Measurements from ENCODE around the gene TRAPPC8.
"Not testable (repeated sequence)": the region's sequence is repeated elsewhere in the genome, so short reads cannot be mapped to it uniquely, and the experiment has no call there.

The TRAPPC8 gene

DNA sequence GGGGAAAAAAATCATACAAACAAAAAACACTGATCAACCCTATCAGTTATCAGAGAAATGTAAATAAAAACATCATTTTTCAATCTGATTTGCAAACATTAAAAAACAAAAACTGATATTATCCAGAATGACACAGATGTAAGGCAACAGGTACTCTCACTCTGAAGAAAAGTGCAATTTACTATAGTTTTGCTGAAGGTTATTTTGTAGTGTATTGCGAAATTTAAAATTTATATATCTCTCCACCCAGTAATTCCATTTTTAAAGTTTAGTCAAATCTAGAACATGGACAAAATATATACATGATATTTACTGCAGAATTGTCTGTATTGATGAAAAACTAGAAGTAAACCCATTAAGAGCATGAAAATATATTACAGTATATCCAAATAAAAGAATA is 79.8 kb downstream of the TRAPPC8 start:
- DNase-seq (ENCODE audit: low spot score), result no peak

DNA sequence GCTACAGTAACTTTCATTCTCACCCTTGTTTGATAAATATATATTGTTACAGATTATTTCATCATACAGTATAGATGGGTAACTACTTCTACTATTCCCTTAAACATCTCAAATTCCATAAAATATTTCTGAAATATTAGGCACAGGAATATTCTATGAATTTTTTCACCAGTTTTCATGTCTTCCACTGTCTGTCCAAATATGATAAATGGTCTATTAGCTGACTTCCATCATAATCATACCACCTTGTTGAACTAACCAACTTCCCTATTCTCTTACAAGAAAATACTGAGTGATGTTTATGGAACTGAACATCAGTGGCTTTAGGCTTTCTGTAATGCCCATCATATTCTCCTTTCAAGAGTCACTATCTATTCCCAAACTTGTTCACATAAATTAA is 82.4 kb downstream of the TRAPPC8 start:
- no peak for DNase-seq (ENCODE audit: low spot score)

DNA sequence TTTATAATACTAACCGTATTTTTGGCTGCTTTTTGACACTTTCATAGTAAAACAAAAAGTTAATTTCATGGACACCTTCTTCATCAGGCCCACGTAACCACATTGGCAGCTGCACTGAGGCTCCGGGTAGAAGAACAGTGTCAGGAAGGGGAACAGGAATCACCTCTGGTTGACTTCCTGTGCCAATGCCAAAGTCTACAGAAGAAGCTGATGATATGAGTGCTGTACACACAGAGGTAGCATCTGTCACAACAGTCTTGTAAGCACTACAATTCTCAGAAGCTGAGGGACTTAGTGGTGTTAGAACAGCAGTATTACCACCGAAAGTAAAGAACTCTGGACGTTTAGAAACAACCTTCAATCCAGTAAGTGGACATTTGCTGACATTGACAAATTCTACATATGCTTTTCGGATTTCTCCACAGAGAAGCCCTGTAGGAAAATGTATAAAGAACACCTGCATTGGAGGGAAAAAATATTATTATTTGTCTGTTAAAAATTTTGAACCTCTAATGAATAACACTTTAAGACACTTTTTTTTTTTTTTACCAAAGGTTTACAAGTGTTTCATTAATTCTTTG is 85.3 kb downstream of the TRAPPC8 start:
- DNase-seq (ENCODE audit: low spot score), result no peak

DNA sequence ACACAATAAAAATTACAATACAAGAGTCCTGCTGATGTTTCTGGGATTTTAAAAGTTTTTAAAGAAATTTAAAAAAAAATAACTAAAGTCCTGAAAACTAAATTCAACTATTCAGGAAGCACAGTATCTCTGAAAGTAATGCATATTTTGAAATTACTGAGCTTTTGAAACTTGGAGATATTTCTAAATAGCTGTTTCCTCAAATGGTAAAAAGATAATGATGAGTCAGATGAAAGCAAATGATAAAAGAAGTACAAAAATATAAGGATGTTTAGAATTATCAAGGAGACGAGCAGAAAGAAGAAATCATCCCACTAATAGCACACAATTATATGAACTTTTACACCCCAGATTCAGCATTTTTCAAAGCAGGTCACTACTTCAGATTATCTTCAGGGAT is 92.1 kb downstream of the TRAPPC8 start:
- no peak for DNase-seq (ENCODE audit: low spot score)

DNA sequence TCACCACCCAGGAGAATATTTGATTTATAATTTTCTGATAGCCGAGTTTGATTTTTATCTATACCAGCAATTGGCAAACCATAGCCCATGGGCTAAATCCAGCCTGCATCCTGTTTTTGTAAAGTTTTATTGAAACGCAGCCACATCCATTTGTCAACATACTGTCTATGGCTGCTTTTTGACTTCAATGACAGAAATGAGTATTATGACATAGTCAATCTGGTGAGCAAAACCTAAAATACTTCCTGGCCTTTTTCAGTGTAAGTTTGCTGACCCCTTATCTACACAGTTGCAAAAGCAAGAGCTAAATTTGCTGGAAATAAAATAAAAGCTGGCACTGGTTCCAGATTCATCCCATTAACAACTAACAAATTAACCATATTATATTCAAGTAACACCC is 102.4 kb downstream of the TRAPPC8 start:
- DNase-seq (ENCODE audit: low spot score), result no peak

DNA sequence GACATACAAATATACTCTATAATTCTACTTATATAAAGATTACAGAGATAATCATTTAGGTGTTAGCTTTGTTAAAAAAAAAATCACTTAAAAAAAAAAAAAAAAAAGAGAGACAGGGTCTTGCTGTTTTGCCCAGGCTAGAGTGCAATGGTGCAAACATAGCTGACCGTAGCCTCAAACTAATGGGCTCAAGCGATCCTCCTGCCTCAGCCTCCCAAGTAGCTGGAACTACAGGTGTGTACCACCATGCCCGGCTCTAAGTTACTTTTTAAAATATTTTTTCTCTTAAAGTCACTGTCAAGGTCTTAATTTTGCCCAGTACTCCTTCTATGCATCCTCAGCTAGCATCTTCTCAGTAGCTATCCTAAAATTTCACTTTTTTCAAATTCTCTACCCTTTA is 105.0 kb downstream of the TRAPPC8 start:
- DNase-seq (ENCODE audit: low spot score), result no peak

DNA sequence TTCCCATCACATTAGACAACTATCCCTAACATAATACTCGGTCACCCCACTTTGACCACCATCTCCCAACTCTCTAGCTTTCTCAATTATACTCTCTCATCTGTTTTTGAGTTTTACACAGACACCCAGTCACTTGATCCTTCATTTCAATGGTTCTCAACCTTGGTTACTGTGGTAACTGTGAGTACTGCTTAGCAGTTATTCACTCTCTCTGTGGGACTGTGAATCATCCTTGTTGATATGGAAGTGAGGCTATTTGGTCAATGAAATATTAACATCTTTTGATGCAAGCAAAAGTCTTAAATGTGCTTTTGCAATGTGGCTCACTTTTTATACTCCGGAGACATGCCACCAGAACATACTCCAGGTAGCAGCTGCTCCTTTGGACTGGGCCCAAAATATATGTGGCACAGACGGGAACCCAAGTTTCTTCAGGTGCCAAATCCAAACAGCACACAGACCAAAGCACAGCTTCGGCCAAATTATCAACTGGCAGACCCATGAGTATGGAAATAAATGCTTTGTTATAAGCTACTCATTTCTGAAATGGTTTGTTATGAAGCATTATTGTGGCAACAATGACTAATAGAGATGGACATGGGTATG is 107.3 kb downstream of the TRAPPC8 start:
- DNase-seq (ENCODE audit: low spot score), result no peak

DNA sequence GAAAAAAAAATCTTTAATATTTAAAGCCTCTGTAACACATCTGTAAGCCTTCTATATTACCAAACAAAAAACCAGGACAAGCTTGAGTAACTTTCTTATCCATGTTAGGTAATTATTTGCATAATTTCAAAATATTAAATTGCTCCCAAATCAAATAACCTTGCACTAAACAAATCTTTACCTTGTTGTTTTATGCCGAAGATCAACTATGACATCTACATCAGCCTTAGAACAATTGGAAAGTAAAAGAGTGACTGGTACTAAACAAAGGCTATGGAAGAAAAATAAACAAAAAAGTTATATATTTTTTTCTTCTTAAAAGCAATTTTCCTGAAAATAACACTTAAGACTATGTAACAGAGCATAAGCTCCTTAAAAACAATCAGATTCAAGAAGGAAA is 111.0 kb downstream of the TRAPPC8 start:
- DNase-seq (ENCODE audit: low spot score), result no peak

DNA sequence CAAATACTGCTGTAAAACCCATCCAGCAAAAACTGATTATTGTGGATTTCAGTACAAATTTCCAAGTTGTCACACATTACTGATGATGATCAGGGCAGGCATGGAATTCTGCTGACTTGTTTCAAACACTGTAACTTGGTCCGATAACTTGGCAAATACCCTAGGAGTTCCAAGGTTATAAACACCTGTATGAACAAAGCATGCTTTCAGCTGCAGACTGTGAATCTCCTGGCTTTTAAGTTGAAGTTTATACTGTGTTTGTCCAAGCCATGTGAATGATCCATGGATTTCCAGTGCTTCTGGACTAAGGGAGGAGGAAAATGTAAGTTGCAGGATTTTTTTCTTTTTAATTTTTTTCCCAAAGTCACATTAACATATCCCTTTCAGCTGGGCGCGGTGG is 112.2 kb downstream of the TRAPPC8 start:
- DNase-seq (ENCODE audit: low spot score), result no peak

DNA sequence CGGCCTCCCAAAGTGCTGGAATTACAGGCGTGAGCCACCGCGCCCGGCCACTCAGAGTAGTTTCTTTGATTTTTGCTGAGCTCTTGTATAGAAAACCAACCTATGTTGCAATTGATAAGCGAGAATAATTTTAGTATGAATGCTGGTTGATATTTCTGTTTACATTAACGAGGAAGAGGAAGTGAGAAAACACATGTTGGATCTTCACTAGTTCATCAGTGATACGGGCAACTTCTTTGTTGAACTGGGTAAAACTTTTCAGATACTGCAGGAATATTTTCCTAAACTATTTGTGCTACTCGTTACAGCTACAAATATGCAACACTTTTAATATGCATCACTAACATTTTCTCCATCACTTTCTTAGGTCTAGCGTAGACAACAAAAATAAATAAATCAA is 114.3 kb downstream of the TRAPPC8 start:
- no peak for DNase-seq (ENCODE audit: low spot score)

DNA sequence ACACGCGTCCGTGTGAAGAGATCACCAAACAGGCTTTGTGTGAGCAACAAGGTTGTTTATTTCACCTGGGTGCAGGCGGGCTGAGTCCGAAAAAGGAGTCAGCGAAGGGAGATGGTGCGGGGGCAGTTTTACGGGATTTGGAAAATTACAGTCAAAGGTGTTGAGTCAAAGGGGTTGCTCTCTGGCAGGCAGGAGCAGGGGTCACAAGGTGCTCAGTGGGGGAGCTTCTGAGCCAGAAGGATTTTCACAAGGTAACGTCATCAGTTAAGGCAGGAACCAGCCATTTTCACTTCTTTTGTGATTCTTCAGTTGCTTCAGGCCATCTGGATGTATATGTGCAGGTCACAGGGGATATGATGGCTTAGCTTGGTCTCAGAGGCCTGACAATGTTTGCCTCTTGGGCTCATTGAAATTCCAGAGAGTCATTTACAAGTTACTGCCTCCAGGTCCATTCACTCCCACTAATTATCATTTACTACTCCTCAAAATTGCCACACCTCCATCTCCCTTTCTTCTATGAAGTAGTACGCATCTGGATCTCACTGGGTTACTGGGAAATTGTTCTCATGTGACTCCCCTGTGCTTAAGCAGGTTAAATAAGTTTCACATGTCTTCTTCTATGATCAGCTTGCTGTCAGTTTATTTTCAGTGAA is 116.1 kb downstream of the TRAPPC8 start:
- not testable (repeated sequence) for DNase-seq (ENCODE audit: low spot score)

DNA sequence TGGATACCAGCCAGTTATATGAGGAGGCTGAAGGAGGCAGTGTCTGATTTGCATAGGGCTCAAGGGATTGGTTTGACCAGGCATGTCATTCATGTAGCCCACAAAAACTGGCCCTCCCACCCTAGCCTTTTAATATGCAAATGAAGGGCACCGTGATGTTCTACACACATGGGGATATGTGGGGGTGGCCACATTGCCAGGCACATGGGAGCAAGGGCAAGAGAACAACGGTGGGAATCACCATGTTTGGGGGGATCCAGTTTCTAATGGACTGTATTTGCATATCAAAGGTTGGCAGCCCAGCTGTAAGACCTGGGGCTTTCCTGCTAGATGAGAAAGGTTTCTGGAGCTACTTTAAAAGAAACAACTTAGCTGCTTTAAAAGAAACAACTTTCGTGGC is 117.2 kb downstream of the TRAPPC8 start:
- DNase-seq (ENCODE audit: low spot score), result no peak

DNA sequence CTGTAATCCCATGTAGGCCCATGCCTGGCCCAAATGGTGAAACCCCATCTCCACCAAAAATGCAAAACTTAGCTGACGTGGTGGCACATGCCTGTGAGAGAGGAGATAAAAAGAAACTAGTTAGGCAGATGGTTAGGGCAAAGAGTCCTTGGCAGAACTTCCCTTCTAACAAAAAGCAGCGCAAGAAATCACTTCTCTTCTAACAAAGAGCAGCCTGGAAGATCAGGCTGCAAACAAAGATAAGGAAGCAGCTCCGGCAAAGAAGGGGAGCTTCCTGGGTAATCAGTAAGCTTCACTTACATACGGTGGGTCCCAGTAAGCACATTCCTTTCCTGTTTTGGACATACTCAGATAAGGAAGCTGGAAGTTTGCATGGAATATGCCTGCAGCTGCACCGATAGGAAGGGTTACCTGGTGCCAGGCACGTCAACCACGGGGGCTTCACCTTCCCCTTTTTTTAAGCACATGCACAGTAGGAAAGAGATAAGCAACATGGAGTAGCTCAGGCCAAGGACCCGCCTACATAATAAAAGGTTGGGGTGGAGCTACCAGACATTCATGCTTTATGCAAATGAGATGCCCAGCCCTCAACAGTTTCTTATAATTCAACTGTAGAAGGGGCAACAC is 121.3 kb downstream of the TRAPPC8 start:
- no peak for DNase-seq (ENCODE audit: low spot score)

DNA sequence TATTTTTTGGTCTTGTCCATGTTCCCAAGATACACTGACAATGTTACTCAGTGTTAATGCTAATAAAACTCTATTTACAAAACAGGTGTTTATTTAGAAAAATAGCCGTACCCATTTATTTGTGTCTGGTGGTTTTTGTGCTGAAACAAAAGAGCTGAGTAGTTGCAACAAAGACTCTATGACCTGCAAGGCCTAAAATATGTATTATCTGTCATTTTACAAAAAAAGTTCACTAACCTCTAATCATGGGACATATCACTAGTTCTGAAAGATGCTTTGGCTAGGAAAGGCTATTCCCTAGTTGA is 123.1 kb downstream of the TRAPPC8 start:
- no peak for DNase-seq (ENCODE audit: low spot score)

DNA sequence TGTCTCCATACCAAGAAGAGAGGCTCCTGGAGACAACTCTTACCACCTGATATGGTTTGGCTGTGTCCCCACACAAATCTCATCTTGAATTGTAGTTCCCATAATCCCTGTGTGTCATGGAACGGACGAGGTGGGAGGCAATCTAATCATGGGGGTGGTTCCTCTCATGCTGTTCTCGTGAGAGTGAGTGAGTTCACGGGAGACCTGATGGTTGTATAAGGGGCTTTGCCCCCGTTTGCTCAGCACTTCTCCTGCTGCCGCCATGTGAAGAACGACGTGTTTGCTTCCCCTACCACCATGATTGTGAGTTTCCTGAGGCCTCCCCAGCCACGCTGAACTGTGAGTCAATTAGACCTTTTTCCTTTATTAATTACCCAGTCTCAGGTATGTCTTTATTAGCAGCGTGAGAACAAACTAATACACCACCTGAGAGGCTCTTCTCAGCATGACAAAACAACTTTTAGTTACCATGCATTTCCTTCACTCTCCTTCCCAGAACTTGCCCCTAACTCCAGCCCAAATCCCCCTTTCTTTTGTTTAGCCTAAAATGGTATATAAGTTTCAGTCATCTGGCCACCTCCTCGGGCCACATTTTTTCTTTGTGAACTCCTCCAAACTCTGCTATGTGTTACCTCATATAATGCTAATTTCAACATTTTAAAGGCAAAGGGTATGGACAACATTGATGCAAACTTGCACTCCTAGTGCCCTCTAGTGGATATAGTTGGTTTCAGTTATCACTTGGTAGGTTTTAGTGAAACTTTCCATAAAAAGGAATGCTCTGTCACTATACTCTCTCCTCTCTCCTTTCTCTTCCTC is 123.6 kb downstream of the TRAPPC8 start:
- no peak for DNase-seq (ENCODE audit: low spot score)

DNA sequence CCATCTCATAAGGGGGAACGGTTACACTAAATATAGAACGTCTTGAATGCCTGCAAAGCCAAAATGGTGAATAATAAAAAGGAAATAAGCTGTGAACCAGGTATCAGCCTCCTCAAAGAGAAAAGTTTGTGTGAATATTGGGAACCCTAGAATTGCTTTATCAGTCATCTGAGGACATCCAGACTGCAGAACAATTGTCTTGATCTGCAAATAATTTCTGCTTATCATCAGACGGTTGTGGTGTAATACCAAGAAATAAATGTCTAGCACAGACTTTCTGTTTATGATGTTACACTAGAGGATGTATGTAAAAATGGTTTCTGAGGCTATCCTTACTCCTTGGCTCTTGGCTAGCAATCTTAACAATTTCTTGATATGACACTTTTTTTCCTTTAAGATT is 128.8 kb downstream of the TRAPPC8 start:
- no peak for DNase-seq (ENCODE audit: low spot score)

DNA sequence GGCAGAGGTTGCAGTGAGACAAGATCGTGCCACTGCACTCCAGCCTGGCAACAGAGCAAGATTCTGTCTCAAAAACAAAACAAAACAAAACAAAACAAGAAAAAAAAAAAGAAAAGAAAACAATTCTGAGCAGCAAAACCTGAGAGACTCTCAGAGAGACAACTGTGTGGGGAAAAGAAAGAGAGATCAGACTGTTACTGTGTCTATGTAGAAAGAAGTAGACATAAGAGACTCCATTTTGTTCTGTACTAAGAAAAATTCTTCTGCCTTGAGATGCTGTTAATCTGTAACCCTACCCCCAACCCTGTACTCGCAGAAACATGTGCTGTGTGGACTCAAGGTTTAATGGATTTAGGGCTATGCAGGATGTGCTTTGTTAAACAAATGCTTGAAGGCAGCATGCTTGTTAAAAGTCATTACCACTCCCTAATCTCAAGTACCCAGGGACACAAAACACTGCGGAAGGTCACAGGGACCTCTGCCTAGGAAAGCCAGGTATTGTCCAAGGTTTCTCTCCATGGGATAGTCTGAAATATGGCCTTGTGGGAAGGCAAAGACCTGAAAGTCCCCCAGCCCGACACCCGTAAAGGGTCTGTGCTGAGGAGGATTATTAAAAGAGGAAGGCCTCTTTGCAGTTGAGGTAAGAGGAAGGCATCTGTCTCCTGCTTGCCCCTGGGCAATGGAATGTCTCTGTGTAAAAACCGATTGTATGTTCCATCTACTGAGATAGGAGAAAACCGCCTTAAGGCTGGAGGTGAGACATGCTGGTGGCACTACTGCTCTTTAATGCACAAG is 132.4 kb downstream of the TRAPPC8 start:
- not testable (repeated sequence) for DNase-seq (ENCODE audit: low spot score)

DNA sequence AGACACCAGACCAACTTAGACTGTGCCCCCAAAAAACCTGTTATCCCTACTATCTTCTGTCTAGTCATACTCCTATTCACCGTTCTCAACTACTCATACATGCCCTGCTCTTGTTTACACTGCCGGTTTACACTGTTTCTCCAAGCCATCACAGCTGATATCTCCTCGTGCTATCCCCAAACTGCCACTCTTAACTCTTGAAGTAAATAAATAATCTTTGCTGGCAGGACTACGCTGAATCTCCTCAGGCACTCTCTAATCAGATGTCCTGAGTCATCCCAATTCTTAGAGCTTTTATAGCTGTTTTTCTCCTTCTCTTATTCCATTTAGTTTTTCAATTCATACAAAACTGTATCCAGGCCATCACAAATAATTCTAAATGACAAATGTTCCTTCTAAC is 133.9 kb downstream of the TRAPPC8 start:
- DNase-seq (ENCODE audit: low spot score), result not testable (repeated sequence)

DNA sequence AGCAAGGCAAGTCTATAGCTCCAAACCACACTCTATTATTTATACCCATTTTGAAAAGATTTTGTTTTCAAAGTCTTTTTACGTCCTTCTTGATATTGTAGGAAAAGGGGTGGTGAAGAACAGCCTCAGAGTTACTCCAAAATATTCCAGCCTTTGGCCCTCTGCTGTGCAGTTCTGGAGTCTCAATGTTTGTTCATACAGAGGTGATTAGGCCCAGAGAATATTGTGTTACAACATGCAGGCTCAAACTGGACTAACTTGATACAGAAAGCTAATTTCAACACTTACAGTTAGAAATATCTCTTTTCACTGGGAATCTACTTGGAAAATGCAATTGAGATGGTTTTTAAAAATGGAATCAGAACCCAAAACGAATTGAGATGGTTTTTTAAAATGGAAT is 141.8 kb downstream of the TRAPPC8 start:
- DNase-seq (ENCODE audit: low spot score), result no peak

DNA sequence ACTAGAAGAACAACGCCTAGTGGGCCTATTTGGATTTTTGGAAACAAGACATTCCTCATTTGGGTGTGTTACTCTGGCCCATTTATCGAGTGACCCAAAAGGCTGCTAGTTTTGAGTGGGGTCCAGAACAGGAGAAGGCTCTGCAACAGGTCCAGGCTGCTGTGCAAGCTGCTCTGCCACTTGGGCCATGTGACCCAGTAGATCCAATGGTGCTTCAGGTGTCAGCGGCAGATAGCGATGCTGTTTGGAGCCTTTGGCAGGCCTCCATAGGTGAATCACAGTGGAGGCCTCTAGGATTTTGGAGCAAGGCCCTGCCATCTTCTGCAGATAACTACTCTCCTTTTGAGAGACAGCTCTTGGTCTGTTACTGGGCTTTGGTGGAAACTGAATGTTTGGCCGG is 143.7 kb downstream of the TRAPPC8 start:
- DNase-seq (ENCODE audit: low spot score), result not testable (repeated sequence)

DNA sequence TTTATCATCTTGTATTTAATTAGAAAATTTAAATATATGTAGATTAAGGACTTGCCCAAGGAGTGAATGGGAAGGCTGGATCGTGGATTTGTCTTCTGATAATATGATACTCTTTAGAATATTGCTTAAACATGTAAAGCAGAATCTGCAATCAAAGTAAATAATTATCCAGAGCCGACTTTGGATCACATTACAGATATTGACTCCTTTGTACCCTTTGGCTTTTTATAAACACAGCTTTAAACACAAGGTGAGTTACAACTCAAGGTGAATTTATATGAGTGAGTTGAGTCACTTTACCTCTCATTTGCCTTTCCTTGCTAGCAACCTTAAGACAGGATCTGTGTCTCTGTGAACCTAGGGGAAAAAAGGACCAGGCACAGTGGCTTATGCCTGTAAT is 144.5 kb downstream of the TRAPPC8 start:
- no peak for DNase-seq (ENCODE audit: low spot score)

DNA sequence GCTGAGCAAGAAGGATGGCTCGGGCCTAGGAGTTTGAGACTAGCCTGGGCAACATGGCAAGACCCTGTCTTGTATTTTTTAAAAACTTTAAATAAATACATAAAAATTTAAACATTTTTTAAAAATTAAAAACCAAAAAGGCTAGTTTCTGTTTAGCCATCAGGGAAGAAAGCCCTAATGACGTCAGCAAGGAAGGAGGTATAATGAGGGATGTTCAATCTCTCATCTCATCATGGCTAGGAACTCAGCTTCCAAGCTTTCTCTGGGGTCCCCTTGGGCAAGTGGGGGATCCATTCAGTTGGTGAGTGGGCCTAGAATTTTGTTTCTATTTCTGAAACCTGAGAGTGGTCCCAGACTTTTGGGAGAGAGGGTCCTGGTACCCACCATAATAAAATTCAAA is 147.2 kb downstream of the TRAPPC8 start:
- DNase-seq (ENCODE audit: low spot score), result no peak
